Suprapubic skin (tissue), 4 donors: ENCODE measurements around the gene FGF18. TPM values are rescaled to one million over a fixed set of nuclear protein-coding genes. Genes with fewer than 3 reads are reported as not detected.
A peak's percentile ranks its signal among the peaks of the same experiment; 100 is the strongest.
"Not testable (repeated sequence)": the region's sequence is repeated elsewhere in the genome, so short reads cannot be mapped to it uniquely, and the experiment has no call there.

Source experiments
- DNase-seq, 2 donors: peaks; one replicate each; pipeline ENCODE4 v3.0.0-alpha.2; 2019; ENCODE audit warnings: low spot score in 2 of 2
- H3K27ac ChIP-seq: fragments of 200-600 bp; sonication (generic); one replicate; pipeline ENCODE4 v1.5.1; 2019
- H3K27me3 ChIP-seq: fragments of 200-600 bp; sonication (generic); one replicate; pipeline ENCODE4 v1.5.1; 2019
- H3K36me3 ChIP-seq: fragments of 200-600 bp; sonication (generic); one replicate; pipeline ENCODE4 v1.5.1; 2019
- H3K4me1 ChIP-seq: fragments of 200-600 bp; sonication (generic); one replicate; pipeline ENCODE4 v1.5.1; 2019
- H3K4me3 ChIP-seq: fragments of 200-600 bp; sonication (generic); one replicate; pipeline ENCODE4 v1.5.1; 2019; ENCODE audit warnings: mild to moderate bottlenecking
- H3K9me3 ChIP-seq: fragments of 200-600 bp; sonication (generic); one replicate; pipeline ENCODE4 v1.5.1; 2019
- CTCF ChIP-seq, 2 donors: fragments of 200-600 bp in 1 of 2; fragments of 450-650 bp in 1 of 2; sonication (generic) in 1 of 2; IDR thresholded peaks; one replicate each; pipeline ENCODE4 v1.5.1; 2016 to 2019; ENCODE audit warnings: antibody characterized with exemption in 2 of 2, mild to moderate bottlenecking in 1 of 2, moderate library complexity in 1 of 2
- EP300 ChIP-seq: sonication (generic); formaldehyde crosslinking; IDR thresholded peaks from one replicate; pipeline ENCODE4 v1.6.1; 2017; ENCODE audit warnings: antibody characterized with exemption
- POLR2A ChIP-seq, 2 donors: fragments of 450-650 bp; IDR thresholded peaks; one replicate each; pipeline ENCODE4 v1.6.1; 2017; ENCODE audit warnings: antibody characterized with exemption in 2 of 2, mild to moderate bottlenecking in 2 of 2, moderate library complexity in 2 of 2
- POLR2AphosphoS5 ChIP-seq, 3 donors: sonication (generic); formaldehyde crosslinking; IDR thresholded peaks; one replicate each; pipeline ENCODE4 v1.6.1; 2017; ENCODE audit warnings: antibody characterized with exemption in 3 of 3
- WGBS: methylation state at CpG from one replicate; pipeline ENCODE4 v1.1.5; 2018; 5-methylcytosine and 5-hydroxymethylcytosine counted together
- total RNA-seq, 4 donors: library from RNA; depleted of rRNA; stranded (reverse); fragments of >200 nt; gene quantifications; one replicate each; pipeline ENCODE4 v1.1.0, GENCODE V29; 2016

Gene FGF18
- total RNA-seq, 4 donors from 2014 or later, result 0.32 to 3.2 (median 0.50) TPM

- Histone ChIP-seq H3K36me3 (peaks cover 41% of the 10 kb centered on the region), H3K27me3 (no peaks in the 10 kb centered on the region), H3K9me3 (no peaks in the 10 kb centered on the region), H3K4me3 (peak overlapping the region; percentile 96), H3K27ac (no peak overlapping the region), H3K4me1 (peaks cover 34% of the 10 kb centered on the region)
- DNase-seq, result no peak
- WGBS, result 68% methylated on average over 8 of the region's 8 CpGs
- TF ChIP-seq POLR2AphosphoS5 (IDR thresholded peaks at IDR 0.05) (no peak), CTCF (IDR thresholded peaks at IDR 0.05) (no peak), EP300 (no peak), POLR2A (IDR thresholded peaks at IDR 0.05) (no peak)
Measured at GRCh38 chr5:171390883-171391677, 28.4 kb upstream of the FGF18 start.

- no peak for DNase-seq
- H3K4me3 ChIP-seq, result no peak overlapping the region
- H3K27ac ChIP-seq, result no peak overlapping the region
- peaks cover 29% of the 10 kb centered on the region for H3K4me1 ChIP-seq
- 87% methylated on average over 14 of the region's 14 CpGs for WGBS
- no peaks in the 10 kb centered on the region for H3K27me3 ChIP-seq
- peaks cover 48% of the 10 kb centered on the region for H3K36me3 ChIP-seq
- H3K9me3 ChIP-seq, result no peaks in the 10 kb centered on the region
- no peak for TF ChIP-seq POLR2A (IDR thresholded peaks at IDR 0.05)
- TF ChIP-seq CTCF (IDR thresholded peaks at IDR 0.05), result no peak
- no peak for TF ChIP-seq POLR2AphosphoS5 (IDR thresholded peaks at IDR 0.05)
- TF ChIP-seq EP300, result no peak
Measured at GRCh38 chr5:171391996-171392577, 27.4 kb upstream of the FGF18 start.

- no peak overlapping the region for H3K27ac ChIP-seq
- H3K4me3 ChIP-seq, result no peak overlapping the region
- H3K27me3 ChIP-seq, result no peaks in the 10 kb centered on the region
- TF ChIP-seq CTCF (IDR thresholded peaks at IDR 0.05), result no peak
- no peak for TF ChIP-seq POLR2AphosphoS5 (IDR thresholded peaks at IDR 0.05)
- no peak for TF ChIP-seq POLR2A (IDR thresholded peaks at IDR 0.05)
- TF ChIP-seq EP300, result no peak
- 89% methylated on average over 4 of the region's 4 CpGs for WGBS
- DNase-seq, result no peak
- H3K4me1 ChIP-seq, result peaks cover 29% of the 10 kb centered on the region
- H3K9me3 ChIP-seq, result no peaks in the 10 kb centered on the region
- peaks cover 53% of the 10 kb centered on the region for H3K36me3 ChIP-seq
Measured at GRCh38 chr5:171392585-171393159, 26.8 kb upstream of the FGF18 start.

GRCh38 chr5:171395042-171395441, 24.4 kb upstream of the FGF18 start:
- Histone ChIP-seq H3K27ac (no peak overlapping the region), H3K27me3 (no peaks in the 10 kb centered on the region), H3K4me1 (peaks cover 14% of the 10 kb centered on the region), H3K9me3 (no peaks in the 10 kb centered on the region), H3K36me3 (peaks cover 74% of the 10 kb centered on the region), H3K4me3 (no peak overlapping the region)
- DNase-seq, result no peak
- 97% methylated on average over 7 of the region's 7 CpGs for WGBS
- TF ChIP-seq POLR2A (IDR thresholded peaks at IDR 0.05) (no peak), POLR2AphosphoS5 (IDR thresholded peaks at IDR 0.05) (no peak), CTCF (IDR thresholded peaks at IDR 0.05) (no peak), EP300 (no peak)

GRCh38 chr5:171396583-171396982, 22.9 kb upstream of the FGF18 start:
- H3K36me3 ChIP-seq, result peaks cover 89% of the 10 kb centered on the region
- H3K9me3 ChIP-seq, H3K27ac ChIP-seq, H3K4me3 ChIP-seq, H3K27me3 ChIP-seq, DNase-seq, H3K4me1 ChIP-seq: not testable (repeated sequence)
- 86% methylated on average over 11 of the region's 11 CpGs for WGBS
